ENCODE measurements around the gene CDK11A. TPM values are rescaled to one million over a fixed set of nuclear protein-coding genes. Genes with fewer than 3 reads are reported as not detected.

Gene CDK11A
- total RNA-seq, 1 donor from 2014 or later = 14.9 TPM

- Histone ChIP-seq H3K36me3 (ENCODE audit: control insufficient read depth, insufficient read depth, low read length) (peaks cover 3% of the 10 kb centered on the region), H3K27me3 (ENCODE audit: control insufficient read depth, insufficient read depth, low read length) (no peaks in the 10 kb centered on the region), H3K4me3 (ENCODE audit: low read depth, low read length) (no peak overlapping the region)
- TF ChIP-seq CTCF (IDR thresholded peaks at IDR 0.05; ENCODE audit: insufficient read depth, low read length, poor library complexity, severe bottlenecking) = no peak
- DNase-seq (ENCODE audit: low read depth) = no peak
Measured at GRCh38 chr1:1755852-1756251, 31.7 kb upstream of the CDK11A start.

- TF ChIP-seq CTCF (IDR thresholded peaks at IDR 0.05; ENCODE audit: insufficient read depth, low read length, poor library complexity, severe bottlenecking) = no peak
- no peak overlapping the region for H3K4me3 ChIP-seq (ENCODE audit: low read depth, low read length)
- peaks cover 1% of the 10 kb centered on the region for H3K36me3 ChIP-seq (ENCODE audit: control insufficient read depth, insufficient read depth, low read length)
Measured at GRCh38 chr1:1755426-1755825, 31.3 kb upstream of the CDK11A start.

DNA sequence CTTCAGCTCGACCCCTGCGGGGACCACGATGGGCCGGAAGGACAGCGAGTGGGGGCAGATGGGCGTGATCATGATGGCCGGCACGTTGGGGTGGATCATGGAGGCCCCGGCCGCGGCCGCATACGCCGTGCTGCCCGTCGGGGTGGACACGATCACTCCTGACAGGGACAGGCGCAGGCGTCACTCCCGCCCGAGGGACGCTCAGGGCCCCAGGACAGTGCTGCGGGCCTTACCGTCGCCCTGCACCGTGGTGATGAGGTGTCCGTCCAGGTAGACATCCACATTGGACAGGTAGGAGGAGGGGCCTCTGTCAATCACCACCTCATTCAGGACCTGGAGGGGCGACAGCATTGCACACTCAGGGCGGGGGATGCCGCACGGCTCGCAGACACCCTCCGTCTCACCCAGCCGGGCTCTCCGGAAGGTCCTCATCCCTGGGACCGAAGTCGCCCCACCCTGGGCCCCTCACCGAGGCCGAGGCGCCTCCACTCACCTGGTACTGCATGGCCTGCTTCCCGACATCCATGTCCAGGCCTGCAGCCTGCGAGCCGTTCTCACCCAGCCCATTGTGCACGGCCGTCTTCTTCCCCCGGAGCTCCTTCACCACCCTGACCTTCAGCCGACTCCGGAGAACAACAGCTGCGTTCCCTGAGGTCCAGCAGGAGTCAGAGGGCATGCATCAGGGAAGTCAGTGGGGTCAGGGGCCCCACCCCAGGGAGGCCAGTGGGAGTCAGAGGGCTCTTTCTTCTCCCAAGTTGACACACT lies 30.1 kb upstream of the CDK11A start:
- no peak for TF ChIP-seq CTCF (IDR thresholded peaks at IDR 0.05; ENCODE audit: insufficient read depth, low read length, poor library complexity, severe bottlenecking)
- no peaks in the 10 kb centered on the region for H3K36me3 ChIP-seq (ENCODE audit: control insufficient read depth, insufficient read depth, low read length)

More at GRCh38 chr1:1755426-1755825, 31.3 kb upstream of the CDK11A start:
- DNase-seq (ENCODE audit: low read depth) = no peak
- no peaks in the 10 kb centered on the region for H3K27me3 ChIP-seq (ENCODE audit: control insufficient read depth, insufficient read depth, low read length)

GRCh38 chr1:1753607-1754005 lies 29.4 kb upstream of the CDK11A start:
- H3K27me3 ChIP-seq (ENCODE audit: control insufficient read depth, insufficient read depth, low read length) = no peaks in the 10 kb centered on the region
- DNase-seq (ENCODE audit: low read depth) = no peak
- no peak for TF ChIP-seq CTCF (IDR thresholded peaks at IDR 0.05; ENCODE audit: insufficient read depth, low read length, poor library complexity, severe bottlenecking)
- no peaks in the 10 kb centered on the region for H3K36me3 ChIP-seq (ENCODE audit: control insufficient read depth, insufficient read depth, low read length)
- no peak overlapping the region for H3K4me3 ChIP-seq (ENCODE audit: low read depth, low read length)

More for the DNA sequence above, 30.1 kb upstream of the CDK11A start:
- H3K27me3 ChIP-seq (ENCODE audit: control insufficient read depth, insufficient read depth, low read length) = no peaks in the 10 kb centered on the region
- no peak overlapping the region for H3K4me3 ChIP-seq (ENCODE audit: low read depth, low read length)
- DNase-seq (ENCODE audit: low read depth) = no peak

- H3K36me3 ChIP-seq (ENCODE audit: control insufficient read depth, insufficient read depth, low read length) = no peaks in the 10 kb centered on the region
- no peak for DNase-seq (ENCODE audit: low read depth)
- TF ChIP-seq CTCF (IDR thresholded peaks at IDR 0.05; ENCODE audit: insufficient read depth, low read length, poor library complexity, severe bottlenecking) = no peak
- no peaks in the 10 kb centered on the region for H3K27me3 ChIP-seq (ENCODE audit: control insufficient read depth, insufficient read depth, low read length)
- H3K4me3 ChIP-seq (ENCODE audit: low read depth, low read length) = no peak overlapping the region
Measured at GRCh38 chr1:1752636-1753606, 28.8 kb upstream of the CDK11A start.
